Body of pancreas (tissue), 4 donors: ENCODE measurements around the gene MUC5B.

Experiments used
- CTCF ChIP-seq, 7 experiments: fragments of 450-650 bp in 4 of 7; fragments of 200-600 bp in 3 of 7; sonication (generic) in 3 of 7; IDR thresholded peaks; one replicate each; pipeline ENCODE4 v1.5.1; 2016 to 2019; ENCODE audit warnings: antibody characterized with exemption in 7 of 7
- POLR2A ChIP-seq, 3 donors: fragments of 450-650 bp; IDR thresholded peaks; one replicate each; pipeline ENCODE4 v1.6.1; 2016; ENCODE audit warnings: antibody characterized with exemption in 3 of 3, mild to moderate bottlenecking in 2 of 3

GRCh38 chr11:1240771-1241170 is 17.9 kb downstream of the MUC5B start:
- TF ChIP-seq CTCF (IDR thresholded peaks at IDR 0.05), result no peak
- TF ChIP-seq POLR2A (IDR thresholded peaks at IDR 0.05), result no peak
